CD4-positive, alpha-beta memory T cell (primary cell): ENCODE results near the gene STX8. TPM values are rescaled to one million over a fixed set of nuclear protein-coding genes. Genes with fewer than 3 reads are reported as not detected.
A peak's percentile ranks its signal among the peaks of the same experiment; 100 is the strongest.

Experiments used
- CTCF ChIA-PET: fragments of 350-600 bp; sonication (Branson Sonifier 250); formaldehyde crosslinking; loops from one replicate; lab custom pipeline; 2021; ENCODE audit warnings: inconsistent platforms; ENCODE audit not compliant: partially characterized antibody; lab: Charles Lee
- POLR2A ChIA-PET: fragments of 350-600 bp; sonication (Branson Sonifier 250); formaldehyde crosslinking; loops from one replicate; lab custom pipeline; 2021; ENCODE audit not compliant: partially characterized antibody; lab: Charles Lee
- DNase-seq, 5 donors: peaks; one replicate each; pipeline versions ENCODE4 v3.0.0 to v3.0.0-alpha.2; 2020 to 2022; ENCODE audit warnings: mixed read lengths in 1 of 5
- H3K27ac ChIP-seq: one replicate; pipeline ENCODE4 v1.7.0; 2013; ENCODE audit warnings: low read depth, low read length
- H3K27me3 ChIP-seq: 2 replicates; pipeline ENCODE4 v1.7.0; 2013; ENCODE audit warnings: mild to moderate bottlenecking, low read length, moderate library complexity; ENCODE audit not compliant: insufficient read depth
- H3K36me3 ChIP-seq: 2 replicates; pipeline ENCODE4 v1.7.0; 2013; ENCODE audit warnings: mild to moderate bottlenecking, low read length, moderate library complexity; ENCODE audit not compliant: insufficient read depth
- H3K4me1 ChIP-seq: 2 replicates; pipeline ENCODE4 v1.7.0; 2013; ENCODE audit warnings: mild to moderate bottlenecking, low read length, moderate library complexity; ENCODE audit not compliant: insufficient read depth
- H3K4me3 ChIP-seq, 2 donors: one replicate each; pipeline ENCODE4 v1.7.0; 2013; ENCODE audit warnings: low read length in 2 of 2, mild to moderate bottlenecking in 1 of 2
- H3K9me3 ChIP-seq, 2 donors: one replicate each; pipeline ENCODE4 v1.7.0; 2013; ENCODE audit warnings: low read length in 2 of 2, control low read depth in 1 of 2; ENCODE audit not compliant: control insufficient read depth in 1 of 2
- H3K27ac Mint-ChIP-seq, 7 donors: one replicate each; pipeline ENCODE4 v1.8.0; 2020 to 2021; ENCODE audit warnings: mixed read lengths in 7 of 7, mild to moderate bottlenecking in 6 of 7, inconsistent platforms in 3 of 7, moderate library complexity in 3 of 7
- H3K27me3 Mint-ChIP-seq, 2 donors: one replicate each; pipeline ENCODE4 v1.8.0; 2020 to 2021; ENCODE audit warnings: mixed read lengths in 2 of 2
- H3K36me3 Mint-ChIP-seq, 2 donors: one replicate each; pipeline ENCODE4 v1.8.0; 2020 to 2021; ENCODE audit warnings: mixed read lengths in 2 of 2, inconsistent platforms in 1 of 2, mild to moderate bottlenecking in 1 of 2
- H3K4me1 Mint-ChIP-seq, 4 donors: one replicate each; pipeline ENCODE4 v1.8.0; 2020 to 2021; ENCODE audit warnings: mixed read lengths in 4 of 4, mild to moderate bottlenecking in 1 of 4
- H3K4me3 Mint-ChIP-seq, 8 donors: one replicate each; pipeline ENCODE4 v1.8.0; 2020 to 2021; ENCODE audit warnings: mixed read lengths in 8 of 8, mild to moderate bottlenecking in 7 of 8, moderate library complexity in 6 of 8, inconsistent platforms in 3 of 8
- H3K9me3 Mint-ChIP-seq, 8 donors: one replicate each; pipeline ENCODE4 v1.8.0; 2020 to 2021; ENCODE audit warnings: mixed read lengths in 8 of 8, mild to moderate bottlenecking in 5 of 8, inconsistent platforms in 3 of 8, moderate library complexity in 1 of 8
- intact Hi-C: fragments of 100-400 bp; cut with micrococcal nuclease; formaldehyde crosslinking; loops from one replicate; pipeline ENCODE4 v1.15.1; 2023
- polyA plus RNA-seq, 2 donors: library from polyadenylated mRNA; unstranded; fragments of 300-500 nt; fragmentation: Illumina TruSeq; gene quantifications; one replicate each; pipeline ENCODE4 v1.2.3, GENCODE V29; 2021
- total RNA-seq, 2 experiments: library from RNA; stranded (reverse); gene quantifications; one replicate each; pipeline ENCODE4 v1.2.3, GENCODE V29; 2021

The STX8 gene
- total and polyA plus RNA-seq, 4 experiments from 2014 or later, result 54.2 to 206 (median 108) TPM

- H3K27me3 ChIP-seq, result no peaks in the 10 kb centered on the region
- intact Hi-C loops, result no loop called here
- no peaks in the 10 kb centered on the region for H3K36me3 ChIP-seq
- H3K27ac Mint-ChIP-seq, result peak overlapping the region in 1 of 7 donors; percentile 2
- CTCF ChIA-PET, result no interaction called here
- peaks cover 1 to 14% (median 11%) of the 10 kb centered on the region in 4 donors for H3K4me1 Mint-ChIP-seq
- H3K9me3 Mint-ChIP-seq, result peaks cover 0 to 1% (median 0%) of the 10 kb centered on the region in 8 donors
- no peak overlapping the region for H3K27ac ChIP-seq
- H3K4me1 ChIP-seq, result peaks cover 9% of the 10 kb centered on the region
- no peaks in the 10 kb centered on the region for H3K9me3 ChIP-seq
- peaks cover 0 to 2% of the 10 kb centered on the region in 2 donors for H3K27me3 Mint-ChIP-seq
- no peak overlapping the region for H3K4me3 ChIP-seq
- POLR2A ChIA-PET, result no interaction called here
- H3K36me3 Mint-ChIP-seq, result no peaks in the 10 kb centered on the region
- DNase-seq, result no peak
- H3K4me3 Mint-ChIP-seq, result no peak overlapping the region
Observed at GRCh38 chr17:9235346-9235745, 340.3 kb downstream of the STX8 start.

GRCh38 chr17:9234389-9234945 is 341.2 kb downstream of the STX8 start:
- H3K9me3 Mint-ChIP-seq, result peaks cover 0 to 1% (median 0%) of the 10 kb centered on the region in 8 donors
- CTCF ChIA-PET, result no interaction called here
- no peak for DNase-seq
- no peaks in the 10 kb centered on the region for H3K36me3 ChIP-seq
- H3K27me3 ChIP-seq, result no peaks in the 10 kb centered on the region
- peaks cover 1 to 10% (median 9%) of the 10 kb centered on the region in 4 donors for H3K4me1 Mint-ChIP-seq
- H3K4me1 ChIP-seq, result peaks cover 7% of the 10 kb centered on the region
- no peak overlapping the region for H3K4me3 Mint-ChIP-seq
- H3K4me3 ChIP-seq, result no peak overlapping the region
- no peaks in the 10 kb centered on the region for H3K36me3 Mint-ChIP-seq
- H3K27me3 Mint-ChIP-seq, result peaks cover 0 to 2% of the 10 kb centered on the region in 2 donors
- POLR2A ChIA-PET, result no interaction called here
- no peaks in the 10 kb centered on the region for H3K9me3 ChIP-seq
- intact Hi-C loops, result no loop called here
- H3K27ac ChIP-seq, result no peak overlapping the region
- H3K27ac Mint-ChIP-seq, result no peak overlapping the region

GRCh38 chr17:9233761-9234160 is 341.9 kb downstream of the STX8 start:
- ChIA-PET CTCF (no interaction called here), POLR2A (no interaction called here)
- Histone ChIP-seq H3K36me3 (no peaks in the 10 kb centered on the region), H3K4me1 (no peaks in the 10 kb centered on the region), H3K9me3 (no peaks in the 10 kb centered on the region), H3K4me3 (no peak overlapping the region), H3K27ac (no peak overlapping the region), H3K27me3 (no peaks in the 10 kb centered on the region)
- DNase-seq, result no peak
- Mint-ChIP-seq H3K4me3 (no peak overlapping the region), H3K27me3 (peaks cover 0 to 2% of the 10 kb centered on the region in 2 donors), H3K36me3 (no peaks in the 10 kb centered on the region), H3K4me1 (peaks cover under 1 to 3% (median 2%) of the 10 kb centered on the region in 4 donors), H3K27ac (no peak overlapping the region), H3K9me3 (peaks cover 0 to 1% (median 0%) of the 10 kb centered on the region in 8 donors)
- intact Hi-C loops, result no loop called here

GRCh38 chr17:9233271-9233599 is 342.4 kb downstream of the STX8 start:
- no peak overlapping the region for H3K27ac ChIP-seq
- ChIA-PET CTCF (no interaction called here), POLR2A (no interaction called here)
- no peaks in the 10 kb centered on the region for H3K4me1 ChIP-seq
- no peaks in the 10 kb centered on the region for H3K4me1 Mint-ChIP-seq
- intact Hi-C loops, result no loop called here
- no peak overlapping the region for H3K27ac Mint-ChIP-seq
- no peaks in the 10 kb centered on the region for H3K36me3 Mint-ChIP-seq
- H3K27me3 ChIP-seq, result no peaks in the 10 kb centered on the region
- no peak overlapping the region for H3K4me3 ChIP-seq
- no peak for DNase-seq
- H3K9me3 Mint-ChIP-seq, result peaks cover 0 to 1% (median 0%) of the 10 kb centered on the region in 8 donors
- no peaks in the 10 kb centered on the region for H3K36me3 ChIP-seq
- H3K9me3 ChIP-seq, result no peaks in the 10 kb centered on the region
- H3K4me3 Mint-ChIP-seq, result no peak overlapping the region
- H3K27me3 Mint-ChIP-seq, result peaks cover 0 to 2% of the 10 kb centered on the region in 2 donors

GRCh38 chr17:9232591-9233270 is 342.9 kb downstream of the STX8 start:
- POLR2A ChIA-PET, result no interaction called here
- Mint-ChIP-seq H3K4me3 (no peak overlapping the region), H3K27ac (no peak overlapping the region), H3K4me1 (no peaks in the 10 kb centered on the region), H3K36me3 (no peaks in the 10 kb centered on the region), H3K9me3 (peaks cover 0 to 1% (median 0%) of the 10 kb centered on the region in 8 donors), H3K27me3 (peaks cover 0 to 2% of the 10 kb centered on the region in 2 donors)
- Histone ChIP-seq H3K4me1 (no peaks in the 10 kb centered on the region), H3K27ac (no peak overlapping the region), H3K4me3 (no peak overlapping the region), H3K9me3 (no peaks in the 10 kb centered on the region), H3K36me3 (no peaks in the 10 kb centered on the region), H3K27me3 (no peaks in the 10 kb centered on the region)
- intact Hi-C loops, result no loop called here
- DNase-seq, result no peak
- CTCF ChIA-PET, result no interaction called here

GRCh38 chr17:9232155-9232475 is 343.5 kb downstream of the STX8 start:
- H3K27me3 ChIP-seq, result no peaks in the 10 kb centered on the region
- H3K4me3 ChIP-seq, result no peak overlapping the region
- Mint-ChIP-seq H3K4me3 (no peak overlapping the region), H3K36me3 (no peaks in the 10 kb centered on the region), H3K27ac (no peak overlapping the region), H3K27me3 (peaks cover 0 to 2% of the 10 kb centered on the region in 2 donors), H3K4me1 (no peaks in the 10 kb centered on the region), H3K9me3 (peaks cover 0 to 1% (median 0%) of the 10 kb centered on the region in 8 donors)
- no peaks in the 10 kb centered on the region for H3K36me3 ChIP-seq
- H3K4me1 ChIP-seq, result peaks cover 4% of the 10 kb centered on the region
- no peak for DNase-seq
- intact Hi-C loops, result no loop called here
- POLR2A ChIA-PET, result no interaction called here
- H3K27ac ChIP-seq, result no peak overlapping the region
- CTCF ChIA-PET, result no interaction called here
- H3K9me3 ChIP-seq, result no peaks in the 10 kb centered on the region

GRCh38 chr17:9231449-9232154 is 344.0 kb downstream of the STX8 start:
- Histone ChIP-seq H3K4me1 (peaks cover 9% of the 10 kb centered on the region), H3K4me3 (no peak overlapping the region), H3K27me3 (no peaks in the 10 kb centered on the region), H3K9me3 (no peaks in the 10 kb centered on the region), H3K36me3 (no peaks in the 10 kb centered on the region), H3K27ac (no peak overlapping the region)
- H3K27ac Mint-ChIP-seq, result peak overlapping the region in 1 of 7 donors; percentile 10
- intact Hi-C loops, result no loop called here
- no peaks in the 10 kb centered on the region for H3K36me3 Mint-ChIP-seq
- no peak for DNase-seq
- no peak overlapping the region for H3K4me3 Mint-ChIP-seq
- POLR2A ChIA-PET, result no interaction called here
- H3K4me1 Mint-ChIP-seq, result peaks cover 0 to under 1% (median 0%) of the 10 kb centered on the region in 4 donors
- CTCF ChIA-PET, result no interaction called here
- peaks cover 0 to 2% of the 10 kb centered on the region in 2 donors for H3K27me3 Mint-ChIP-seq
- peaks cover 0 to 1% (median 0%) of the 10 kb centered on the region in 8 donors for H3K9me3 Mint-ChIP-seq
